H1 (cell line): ENCODE measurements around the gene CFAP54. TPM values are rescaled to one million over a fixed set of nuclear protein-coding genes. Genes with fewer than 3 reads are reported as not detected.

ENCODE experiments used
- CTCF ChIA-PET: fragments of 300-600 bp; sonication (Branson Sonifier 250); formaldehyde crosslinking; loops from one replicate; lab custom pipeline; 2021; ENCODE audit not compliant: partially characterized antibody; lab: Charles Lee
- POLR2A ChIA-PET: fragments of 300-600 bp; sonication (Branson Sonifier 250); formaldehyde crosslinking; loops from one replicate; lab custom pipeline; 2021; ENCODE audit warnings: inconsistent platforms; ENCODE audit not compliant: partially characterized antibody; lab: Charles Lee
- DNase-seq, 2 experiments: peaks; one replicate each; pipeline versions ENCODE4 v3.0.0 to v3.0.0-alpha.2; 2010 to 2022; ENCODE audit warnings: low spot score in 2 of 2, low read depth in 1 of 2, mixed read lengths in 1 of 2
- FAIRE-seq: peaks from 2 replicates; lab custom pipeline; 2011; peaks lifted over from hg19 to GRCh38; lab: Jason Lieb, UNC
- H2AFZ ChIP-seq: 2 replicates; pipeline ENCODE4 v1.8.1; 2012; ENCODE audit warnings: low read length, inconsistent platforms
- H2AK5ac ChIP-seq: 2 replicates; pipeline ENCODE4 v1.6.1; 2013; ENCODE audit warnings: low read depth, low read length
- H2BK120ac ChIP-seq: replicated peaks from 2 replicates; pipeline ENCODE3; 2013; ENCODE audit warnings: low read depth, low read length, inconsistent platforms
- H2BK12ac ChIP-seq: 2 replicates; pipeline ENCODE4 v1.6.1; 2013; ENCODE audit warnings: low read depth, low read length
- H2BK15ac ChIP-seq: 2 replicates; pipeline ENCODE4 v1.6.1; 2013; ENCODE audit warnings: low read length
- H2BK20ac ChIP-seq: 2 replicates; pipeline ENCODE4 v1.6.1; 2013; ENCODE audit warnings: low read length
- H2BK5ac ChIP-seq: 2 replicates; pipeline ENCODE4 v1.6.1; 2013; ENCODE audit warnings: low read depth, low read length
- H3K14ac ChIP-seq: 2 replicates; pipeline ENCODE4 v1.6.1; 2013; ENCODE audit warnings: inconsistent platforms; ENCODE audit not compliant: insufficient read length
- H3K18ac ChIP-seq: 2 replicates; pipeline ENCODE4 v1.6.1; 2013; ENCODE audit warnings: low read length; ENCODE audit errors: extremely low read depth
- H3K23ac ChIP-seq: 2 replicates; pipeline ENCODE4 v1.6.1; 2013; ENCODE audit warnings: inconsistent platforms; ENCODE audit not compliant: insufficient read length
- H3K23me2 ChIP-seq: 2 replicates; pipeline ENCODE4 v1.6.1; 2013; ENCODE audit warnings: low read depth, low read length
- H3K27ac ChIP-seq: 2 replicates; pipeline ENCODE4 v1.6.1; 2011; ENCODE audit warnings: low read depth, low read length, inconsistent platforms
- H3K27me3 ChIP-seq, 4 experiments: replicated peaks in 1 of 4; 1 replicate in 1 of 4; 2 replicates in 3 of 4; pipeline versions ENCODE4 v1.6.1 to v1.8.1; 2011 to 2013; ENCODE audit warnings: low read length in 3 of 4, mild to moderate bottlenecking in 3 of 4, inconsistent platforms in 2 of 4, mixed read lengths in 2 of 4, moderate library complexity in 1 of 4; ENCODE audit not compliant: control insufficient read depth in 3 of 4, insufficient read depth in 3 of 4; ENCODE audit errors: extremely low read depth in 1 of 4
- H3K36me3 ChIP-seq, 4 experiments: 2 replicates each; pipeline versions ENCODE4 v1.6.1 to v1.8.1; 2011 to 2013; ENCODE audit warnings: mild to moderate bottlenecking in 4 of 4, low read length in 3 of 4, moderate library complexity in 2 of 4, control low read depth in 1 of 4, inconsistent platforms in 1 of 4; ENCODE audit not compliant: insufficient read depth in 4 of 4, control insufficient read depth in 2 of 4
- H3K4ac ChIP-seq: replicated peaks from 2 replicates; pipeline ENCODE3; 2013; ENCODE audit warnings: low read length, low read depth, mixed read lengths, inconsistent platforms; ENCODE audit not compliant: insufficient read length
- H3K4me1 ChIP-seq, 4 experiments: replicated peaks in 1 of 4; 1 replicate in 1 of 4; 2 replicates in 3 of 4; pipeline versions ENCODE4 v1.6.1 to v1.8.1; 2011 to 2013; ENCODE audit warnings: low read length in 3 of 4, inconsistent platforms in 2 of 4, mixed read lengths in 1 of 4; ENCODE audit not compliant: insufficient read depth in 4 of 4, control insufficient read depth in 3 of 4
- H3K4me2 ChIP-seq, 2 experiments: 2 replicates each; pipeline versions ENCODE4 v1.6.1 to v1.8.1; 2011 to 2013; ENCODE audit warnings: low read depth in 2 of 2, low read length in 2 of 2, control low read depth in 1 of 2, inconsistent platforms in 1 of 2, mild to moderate bottlenecking in 1 of 2; ENCODE audit not compliant: insufficient read depth in 1 of 2
- H3K4me3 ChIP-seq, 4 experiments: fragments of 200-600, 300-600 bp in 1 of 4; sonication (generic), shearing (Covaris generic), sonication (Bioruptor Twin) in 1 of 4; 2 replicates each; pipeline versions ENCODE4 v1.5.1 to v1.8.1; 2011 to 2016; ENCODE audit warnings: low read length in 4 of 4, low read depth in 3 of 4, control low read depth in 2 of 4, inconsistent platforms in 2 of 4, mild to moderate bottlenecking in 2 of 4, mixed read lengths in 1 of 4, moderate library complexity in 1 of 4; ENCODE audit not compliant: insufficient read depth in 2 of 4; ENCODE audit errors: extremely low read depth in 1 of 4
- H3K56ac ChIP-seq: replicated peaks from 2 replicates; pipeline ENCODE3; 2013; ENCODE audit warnings: low read depth, mild to moderate bottlenecking, mixed read lengths, low read length, inconsistent platforms; ENCODE audit not compliant: insufficient read length
- H3K79me1 ChIP-seq: 2 replicates; pipeline ENCODE4 v1.6.1; 2013; ENCODE audit warnings: low read depth, low read length, control low read depth
- H3K79me2 ChIP-seq, 2 experiments: 2 replicates each; pipeline versions ENCODE4 v1.6.1 to v1.8.1; 2012 to 2013; ENCODE audit warnings: low read length in 2 of 2, mild to moderate bottlenecking in 2 of 2, inconsistent platforms in 1 of 2; ENCODE audit not compliant: insufficient read depth in 2 of 2, control insufficient read depth in 1 of 2
- H3K9ac ChIP-seq, 4 experiments: replicated peaks in 1 of 4; 1 replicate in 1 of 4; 2 replicates in 3 of 4; pipeline versions ENCODE4 v1.6.1 to v1.8.1; 2011 to 2013; ENCODE audit warnings: low read depth in 3 of 4, low read length in 3 of 4, control low read depth in 2 of 4, mild to moderate bottlenecking in 2 of 4, moderate library complexity in 2 of 4, inconsistent platforms in 1 of 4; ENCODE audit errors: extremely low read depth in 1 of 4
- H3K9me3 ChIP-seq, 2 experiments: 2 replicates each; pipeline versions ENCODE4 v1.6.1 to v1.8.1; 2012 to 2013; ENCODE audit warnings: mild to moderate bottlenecking in 2 of 2, moderate library complexity in 2 of 2, control low read depth in 1 of 2, inconsistent platforms in 1 of 2, low read depth in 1 of 2, low read length in 1 of 2, mixed read lengths in 1 of 2; ENCODE audit not compliant: insufficient read depth in 2 of 2
- H4K20me1 ChIP-seq, 2 experiments: replicated peaks in 1 of 2; 2 replicates each; pipeline versions ENCODE3 to v1.8.1; 2011 to 2013; ENCODE audit warnings: inconsistent platforms in 2 of 2, low read length in 2 of 2, mild to moderate bottlenecking in 1 of 2; ENCODE audit not compliant: insufficient read depth in 2 of 2, control insufficient read depth in 1 of 2
- H4K5ac ChIP-seq: 2 replicates; pipeline ENCODE4 v1.6.1; 2013; ENCODE audit warnings: low read length, low read depth, mixed read lengths, inconsistent platforms; ENCODE audit not compliant: insufficient read length
- H4K8ac ChIP-seq: 2 replicates; pipeline ENCODE4 v1.8.0; 2013; ENCODE audit warnings: mild to moderate bottlenecking, moderate library complexity, low read length, inconsistent platforms; ENCODE audit not compliant: insufficient read depth; ENCODE audit errors: extremely low read depth
- H4K91ac ChIP-seq: replicated peaks from 2 replicates; pipeline ENCODE3; 2013; ENCODE audit warnings: low read length, mixed read lengths, inconsistent platforms; ENCODE audit not compliant: insufficient read length
- BACH1 ChIP-seq: IDR thresholded peaks from 2 replicates; pipeline ENCODE4 v1.6.1; 2012; ENCODE audit warnings: low read length, improper control_type of control experiment
- CHD2 ChIP-seq: IDR thresholded peaks from 2 replicates; pipeline ENCODE4 v1.6.1; 2012; ENCODE audit warnings: low read length, improper control_type of control experiment
- CTBP2 ChIP-seq: IDR thresholded peaks from 2 replicates; pipeline ENCODE4 v1.7.0; 2011; ENCODE audit warnings: borderline replicate concordance, mild to moderate bottlenecking, moderate library complexity, mixed read lengths, low read length; ENCODE audit not compliant: insufficient read depth, insufficient read length
- E2F6 ChIP-seq: IDR thresholded peaks from 2 replicates; pipeline ENCODE4 v1.6.1; 2012; ENCODE audit warnings: inconsistent platforms
- EGR1 ChIP-seq: IDR thresholded peaks from 2 replicates; pipeline ENCODE4 v1.6.1; 2011; ENCODE audit warnings: low read depth, low read length, borderline replicate concordance
- JUN ChIP-seq: IDR thresholded peaks from 2 replicates; pipeline ENCODE4 v1.6.1; 2011; ENCODE audit warnings: low read depth, mild to moderate bottlenecking, improper control_type of control experiment, low read length
- JUND ChIP-seq: IDR thresholded peaks from 2 replicates; pipeline ENCODE4 v1.6.1; 2011; ENCODE audit warnings: mild to moderate bottlenecking, improper control_type of control experiment, low read length
- RNF2 ChIP-seq: fragments of 200-900, 300-1000 bp; sonication (generic); IDR thresholded peaks from 2 replicates; pipeline ENCODE4 v1.7.1; 2016; ENCODE audit warnings: borderline replicate concordance, low read depth, mild to moderate bottlenecking, antibody characterized with exemption, low read length; ENCODE audit not compliant: poor library complexity, severe bottlenecking; ENCODE audit errors: missing control alignments
- SAP30 ChIP-seq: fragments of 300-600 bp; sonication (generic); IDR thresholded peaks from 2 replicates; pipeline ENCODE4 v1.7.1; 2012; ENCODE audit warnings: low read length, moderate library complexity, mild to moderate bottlenecking, inconsistent platforms; ENCODE audit not compliant: insufficient read depth, insufficient replicate concordance
- SIN3A ChIP-seq, 2 experiments: IDR thresholded peaks in 1 of 2; conservative IDR thresholded peaks in 1 of 2; 2 replicates each; pipeline ENCODE4 v1.6.1; 2011 to 2012; ENCODE audit warnings: low read length in 2 of 2, improper control_type of control experiment in 1 of 2, low read depth in 1 of 2, mild to moderate bottlenecking in 1 of 2
- SP2 ChIP-seq: IDR thresholded peaks from 2 replicates; pipeline ENCODE4 v1.6.1; 2012; ENCODE audit warnings: mild to moderate bottlenecking, low read length, inconsistent platforms
- SUZ12 ChIP-seq: fragments of 200-600 bp; sonication (generic); IDR thresholded peaks from 2 replicates; pipeline ENCODE4 v1.6.1; 2012; ENCODE audit warnings: mild to moderate bottlenecking, inconsistent platforms, low read length, moderate library complexity, mixed read lengths
- TAF1 ChIP-seq: IDR thresholded peaks from 2 replicates; pipeline ENCODE4 v1.6.1; 2011; ENCODE audit warnings: mild to moderate bottlenecking, low read depth, low read length
- WGBS, 2 experiments: shearing (Covaris generic) in 1 of 2; methylation state at CpG; one replicate each; pipeline versions ENCODE4 v1.1.6 to v1.1.7; 2013 to 2015; ENCODE audit warnings: low lambda C conversion rate in 2 of 2, mixed read lengths in 2 of 2, inconsistent platforms in 1 of 2, low coverage in 1 of 2, missing lambda C conversion rate in 1 of 2; ENCODE audit not compliant: insufficient replicate concordance in 2 of 2, insufficient coverage in 1 of 2, insufficient read length in 1 of 2; ENCODE audit errors: extremely low coverage in 1 of 2, missing lambda C conversion rate in 1 of 2; 5-methylcytosine and 5-hydroxymethylcytosine counted together
- polyA plus RNA-seq, 7 experiments: library from polyadenylated mRNA; depleted of rRNA in 3 of 7; stranded (reverse) in 5 of 7; unstranded in 2 of 7; fragments of >200 nt in 5 of 7; fragments of 200-250 nt in 2 of 7; gene quantifications; 1 replicate in 5 of 7; 2 replicates in 1 of 7; 4 replicates in 1 of 7; pipeline versions ENCODE4 v1.2.1 to v1.2.3, GENCODE V29; 2011 to 2013; ENCODE audit warnings: missing spikeins in 2 of 7, mixed read lengths in 2 of 7
- total RNA-seq: library from RNA; stranded (reverse); fragmentation: NEBNext Ultra II Directional; extraction: Animal tissue kit (Norgen Biotek cat#: 25700); gene quantifications from 2 replicates; pipeline ENCODE4 v1.2.1, GENCODE V29; 2021

CFAP54 gene
- total and polyA plus RNA-seq, 2 of the 8 experiments (the other 6 are each of a cell fraction or from before 2014, with no cell fraction given) = 0.17 to 0.33 TPM

GRCh38 chr12:96444399-96444798, 45.0 kb upstream of the CFAP54 start:
- Histone ChIP-seq H3K9me3 (no peaks in the 10 kb centered on the region), H2BK20ac (no peak overlapping the region), H2AFZ (no peak overlapping the region), H3K79me2 (no peaks in the 10 kb centered on the region), H4K8ac (no peak overlapping the region), H3K27ac (no peak overlapping the region), H3K23ac (no peak overlapping the region), H4K91ac (no peak overlapping the region), H3K18ac (no peak overlapping the region), H3K56ac (no peak overlapping the region), H3K4ac (no peak overlapping the region), H2AK5ac (no peak overlapping the region), H4K20me1 (no peaks in the 10 kb centered on the region), H3K4me1 (no peaks in the 10 kb centered on the region), H2BK120ac (no peak overlapping the region), H3K23me2 (no peaks in the 10 kb centered on the region), H3K4me3 (no peak overlapping the region), H3K4me2 (no peak overlapping the region), H3K27me3 (no peaks in the 10 kb centered on the region), H4K5ac (no peak overlapping the region), H3K14ac (no peak overlapping the region), H2BK5ac (no peak overlapping the region), H3K79me1 (no peaks in the 10 kb centered on the region), H2BK15ac (no peak overlapping the region), H3K9ac (no peak overlapping the region), H3K36me3 (no peaks in the 10 kb centered on the region), H2BK12ac (no peak overlapping the region)
- no peak for FAIRE-seq
- CTCF ChIA-PET = no interaction called here
- 99% methylated on average over 9 of the region's 10 CpGs; no CpG with 5 or more reads in 1 of the 2 experiments for WGBS, 2 experiments
- DNase-seq = no peak
- POLR2A ChIA-PET = interaction anchor here (1.1 kb wide), 1 partner anchor 11 kb away, joined by 3 read pairs; no protein-coding TSS in a partner anchor
- no peak for TF ChIP-seq SAP30
- TF ChIP-seq JUN = no peak
- no peak for TF ChIP-seq EGR1
- TF ChIP-seq JUND = no peak
- no peak for TF ChIP-seq BACH1
- no peak for TF ChIP-seq CHD2
- TF ChIP-seq SUZ12 = no peak
- no peak for TF ChIP-seq E2F6
- TF ChIP-seq SIN3A (conservative IDR thresholded peaks at IDR 0.05 in 1 of 2, IDR thresholded peaks at IDR 0.05 in 1 of 2; ENCODE audit: low read depth in 1 of 2, low read length in 2 of 2) = no peak
- no peak for TF ChIP-seq CTBP2
- no peak for TF ChIP-seq TAF1
- no peak for TF ChIP-seq SP2
- TF ChIP-seq RNF2 = no peak
